ENCODE data around the gene GRIK1. TPM values are rescaled to one million over a fixed set of nuclear protein-coding genes. Genes with fewer than 3 reads are reported as not detected.

Gene GRIK1
- total RNA-seq, 4 donors from 2014 or later, result 0.13 to 0.97 (median 0.38) TPM

GRCh38 chr21:29604076-29604475 is 335.7 kb downstream of the GRIK1 start:
- no peaks in the 10 kb centered on the region for H3K36me3 ChIP-seq
- H3K9me3 ChIP-seq, result no peaks in the 10 kb centered on the region
- H3K4me3 ChIP-seq, result no peak overlapping the region
- no peaks in the 10 kb centered on the region for H3K27me3 ChIP-seq
- no peak for DNase-seq (ENCODE audit: low spot score in 2 of 2)
- WGBS, result 85% methylated on average over 4 of the region's 4 CpGs
- no peak for TF ChIP-seq POLR2A (IDR thresholded peaks at IDR 0.05)
- TF ChIP-seq EP300 (IDR thresholded peaks at IDR 0.05), result no peak
- TF ChIP-seq POLR2AphosphoS5 (IDR thresholded peaks at IDR 0.05), result no peak
- no peak for TF ChIP-seq CTCF (IDR thresholded peaks at IDR 0.05)
- no peaks in the 10 kb centered on the region for H3K4me1 ChIP-seq
- H3K27ac ChIP-seq, result no peak overlapping the region

DNA sequence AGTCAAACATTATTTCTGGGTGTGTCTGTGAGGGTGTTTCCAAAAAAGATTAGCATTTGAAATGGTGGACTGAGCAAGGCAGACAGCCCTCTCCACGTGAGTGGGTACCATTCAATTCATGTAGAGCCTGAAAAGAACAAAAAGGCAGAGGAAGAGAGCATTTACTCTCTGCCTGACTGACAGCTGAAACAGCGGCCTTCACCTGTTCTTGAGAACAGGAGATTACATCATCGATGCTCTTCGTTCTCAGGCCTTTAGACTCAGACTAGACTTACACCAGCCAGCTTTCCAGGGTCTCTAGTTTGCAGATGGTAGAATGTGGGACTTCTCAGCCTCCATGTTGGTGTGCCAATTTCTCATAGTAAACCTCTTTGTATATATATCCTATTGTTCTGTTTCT is 338.7 kb downstream of the GRIK1 start:
- DNase-seq (ENCODE audit: low spot score in 2 of 2), result no peak
- Histone ChIP-seq H3K36me3 (no peaks in the 10 kb centered on the region), H3K27me3 (no peaks in the 10 kb centered on the region), H3K4me3 (no peak overlapping the region), H3K9me3 (no peaks in the 10 kb centered on the region), H3K27ac (no peak overlapping the region), H3K4me1 (no peaks in the 10 kb centered on the region)
- TF ChIP-seq POLR2A (IDR thresholded peaks at IDR 0.05) (no peak), POLR2AphosphoS5 (IDR thresholded peaks at IDR 0.05) (no peak), EP300 (IDR thresholded peaks at IDR 0.05) (no peak), CTCF (IDR thresholded peaks at IDR 0.05) (no peak)
- 100% methylated on average over 4 of the region's 4 CpGs for WGBS

DNA sequence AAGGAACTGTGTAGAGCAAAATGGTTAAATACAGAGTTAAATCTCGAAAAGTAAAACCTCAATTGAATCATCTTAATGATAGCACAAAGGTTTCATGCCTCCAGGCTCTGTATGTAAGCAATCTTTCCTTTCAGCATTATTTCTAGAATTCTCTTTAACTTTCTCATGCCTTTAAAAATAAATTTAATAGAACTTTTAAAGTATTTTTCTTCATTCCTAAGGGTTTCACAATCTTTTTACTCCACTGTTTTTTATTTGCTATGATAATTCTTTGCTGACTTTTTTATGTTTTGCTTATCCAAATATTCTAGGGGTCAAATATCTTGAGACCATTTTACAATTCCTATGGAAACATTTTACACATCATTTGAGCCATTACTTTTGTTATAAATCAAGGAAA is 353.1 kb downstream of the GRIK1 start:
- TF ChIP-seq POLR2A (IDR thresholded peaks at IDR 0.05), result no peak
- H3K27me3 ChIP-seq, result no peaks in the 10 kb centered on the region
- no peak for DNase-seq (ENCODE audit: low spot score in 2 of 2)
- H3K27ac ChIP-seq, result no peak overlapping the region
- 70% methylated on average over 1 of the region's 1 CpG for WGBS
- H3K4me3 ChIP-seq, result no peak overlapping the region
- no peaks in the 10 kb centered on the region for H3K4me1 ChIP-seq
- no peaks in the 10 kb centered on the region for H3K9me3 ChIP-seq
- H3K36me3 ChIP-seq, result no peaks in the 10 kb centered on the region

- no peaks in the 10 kb centered on the region for H3K4me1 ChIP-seq
- TF ChIP-seq POLR2AphosphoS5 (IDR thresholded peaks at IDR 0.05) (no peak), EP300 (IDR thresholded peaks at IDR 0.05) (no peak), POLR2A (IDR thresholded peaks at IDR 0.05) (no peak), CTCF (IDR thresholded peaks at IDR 0.05) (no peak)
- no peak overlapping the region for H3K27ac ChIP-seq
- no peak overlapping the region for H3K4me3 ChIP-seq
- H3K36me3 ChIP-seq, result no peaks in the 10 kb centered on the region
- H3K9me3 ChIP-seq, result no peaks in the 10 kb centered on the region
- 87% methylated on average over 3 of the region's 3 CpGs for WGBS
- H3K27me3 ChIP-seq, result no peaks in the 10 kb centered on the region
- no peak for DNase-seq (ENCODE audit: low spot score in 2 of 2)
Measured at GRCh38 chr21:29585462-29585861, 354.3 kb downstream of the GRIK1 start.

- Histone ChIP-seq H3K4me3 (no peak overlapping the region), H3K27ac (no peak overlapping the region), H3K27me3 (no peaks in the 10 kb centered on the region), H3K36me3 (no peaks in the 10 kb centered on the region), H3K4me1 (no peaks in the 10 kb centered on the region), H3K9me3 (no peaks in the 10 kb centered on the region)
- 47% methylated on average over 2 of the region's 2 CpGs for WGBS
- DNase-seq (ENCODE audit: low spot score in 2 of 2), result no peak
- no peak for TF ChIP-seq POLR2AphosphoS5 (IDR thresholded peaks at IDR 0.05)
- no peak for TF ChIP-seq EP300 (IDR thresholded peaks at IDR 0.05)
- no peak for TF ChIP-seq CTCF (IDR thresholded peaks at IDR 0.05)
- TF ChIP-seq POLR2A (IDR thresholded peaks at IDR 0.05), result no peak
Measured at GRCh38 chr21:29583424-29583924, 356.3 kb downstream of the GRIK1 start.

DNA sequence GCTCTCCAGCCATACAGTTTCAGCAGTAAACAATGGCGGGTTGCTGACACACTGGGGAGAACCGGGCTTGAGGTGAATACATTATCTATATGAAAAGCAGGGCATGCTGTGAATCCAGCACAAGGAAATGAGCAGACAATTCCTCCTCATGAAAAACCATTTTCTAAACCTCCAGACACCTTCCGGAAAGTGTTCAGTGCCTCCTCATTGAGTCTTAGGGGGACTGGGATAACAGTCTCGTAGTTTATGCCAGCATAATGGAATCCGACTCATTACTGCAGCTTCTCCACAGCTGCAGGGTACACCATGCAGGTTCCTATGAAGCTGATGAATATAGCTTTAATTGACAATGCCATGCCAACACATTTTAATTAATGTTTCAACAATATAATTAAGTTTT is 356.9 kb downstream of the GRIK1 start:
- no peaks in the 10 kb centered on the region for H3K4me1 ChIP-seq
- WGBS, result 86% methylated on average over 5 of the region's 5 CpGs
- no peak for DNase-seq (ENCODE audit: low spot score in 2 of 2)
- H3K9me3 ChIP-seq, result no peaks in the 10 kb centered on the region
- no peak overlapping the region for H3K4me3 ChIP-seq
- TF ChIP-seq POLR2A (IDR thresholded peaks at IDR 0.05) (no peak), POLR2AphosphoS5 (IDR thresholded peaks at IDR 0.05) (no peak), EP300 (IDR thresholded peaks at IDR 0.05) (no peak), CTCF (IDR thresholded peaks at IDR 0.05) (no peak)
- H3K27me3 ChIP-seq, result no peaks in the 10 kb centered on the region
- H3K27ac ChIP-seq, result no peak overlapping the region
- no peaks in the 10 kb centered on the region for H3K36me3 ChIP-seq

All from suprapubic skin (tissue), 4 donors.